ENCODE data around the gene LNPEP.

Gene LNPEP

DNA sequence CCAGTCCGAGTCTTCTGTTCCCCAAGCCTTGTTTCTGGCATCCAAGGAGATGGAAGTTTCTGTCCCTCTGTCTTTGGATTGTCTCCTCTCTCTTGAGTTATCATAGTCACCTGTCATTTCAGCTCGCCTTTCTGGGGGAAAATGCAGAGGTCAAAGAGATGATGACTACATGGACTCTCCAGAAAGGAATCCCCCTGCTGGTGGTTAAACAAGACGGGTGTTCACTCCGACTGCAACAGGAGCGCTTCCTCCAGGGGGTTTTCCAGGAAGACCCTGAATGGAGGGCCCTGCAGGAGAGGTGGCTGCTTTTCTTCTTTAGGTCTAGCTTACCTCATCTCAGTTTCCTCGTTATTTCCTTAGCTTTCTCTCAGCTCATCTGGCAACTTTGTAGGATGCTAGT, 34.5 kb upstream of the LNPEP start:
- Histone ChIP-seq H3K27me3 (ENCODE audit: control insufficient read depth in 1 of 2, insufficient read depth in 1 of 2, low read length in 2 of 2) (no peaks in the 10 kb centered on the region), H3K9ac (ENCODE audit: low read length) (no peak overlapping the region), H3K27ac (ENCODE audit: low read length, poor library complexity, severe bottlenecking) (no peak overlapping the region), H3K4ac (ENCODE audit: low read depth in 1 of 2, low read length in 2 of 2) (no peak overlapping the region), H3K4me1 (ENCODE audit: control insufficient read depth, insufficient read depth, low read depth, low read length) (no peaks in the 10 kb centered on the region), H2BK15ac (ENCODE audit: low read depth, poor library complexity, severe bottlenecking) (no peak overlapping the region), H2BK5ac (ENCODE audit: low read depth, low read length, poor library complexity, severe bottlenecking) (no peak overlapping the region), H3K23ac (ENCODE audit: low read length in 2 of 2) (no peak overlapping the region), H3K14ac (ENCODE audit: low read length in 2 of 2) (no peak overlapping the region), H2BK12ac (ENCODE audit: low read length in 2 of 2) (no peak overlapping the region), H3K79me1 (replicated peaks; ENCODE audit: low read length, poor library complexity, severe bottlenecking) (no peaks in the 10 kb centered on the region), H3K4me3 (ENCODE audit: insufficient read depth in 1 of 2, low read depth in 1 of 2, low read length in 2 of 2) (no peak overlapping the region), H2AFZ (ENCODE audit: low read depth, low read length) (no peak overlapping the region), H2BK120ac (ENCODE audit: low read depth, low read length) (no peak overlapping the region), H2AK5ac (ENCODE audit: low read length, severe bottlenecking) (no peak overlapping the region), H4K91ac (ENCODE audit: low read length) (no peak overlapping the region), H3K4me2 (ENCODE audit: low read length, poor library complexity, severe bottlenecking) (no peak overlapping the region), H4K8ac (ENCODE audit: low read length) (no peak overlapping the region), H3K18ac (ENCODE audit: low read depth in 1 of 2, low read length in 2 of 2) (no peak overlapping the region), H3K36me3 (ENCODE audit: control insufficient read depth in 1 of 2, insufficient read depth in 2 of 2, low read depth in 1 of 2, low read length in 2 of 2) (peaks cover 3 to 76% of the 10 kb centered on the region in 2 experiments), H3K9me3 (ENCODE audit: control insufficient read depth, low read length) (no peaks in the 10 kb centered on the region)
- WGBS: 80% methylated on average over 5 of the region's 6 CpGs
- no peak for DNase-seq

DNA sequence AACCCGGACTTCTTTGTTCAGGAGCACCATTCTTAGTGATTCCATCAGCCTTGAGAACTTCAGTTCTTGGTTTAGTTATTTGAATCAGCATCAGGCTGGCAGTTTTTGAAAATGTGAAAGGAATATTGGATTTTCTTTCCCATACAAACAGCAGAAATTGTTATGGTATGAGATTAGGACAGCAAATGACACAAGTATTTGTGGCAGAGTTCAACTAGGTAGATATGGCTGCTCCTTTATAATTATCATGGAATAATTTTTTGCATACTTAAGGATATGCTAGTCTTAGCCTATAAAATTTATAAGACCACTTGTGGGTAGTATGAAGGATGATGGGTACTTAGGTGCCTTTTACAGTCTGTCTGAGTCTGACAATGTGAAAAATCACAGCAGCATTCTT, 34.0 kb upstream of the LNPEP start:
- 100% methylated on average over 1 of the region's 1 CpG for WGBS
- H2BK15ac ChIP-seq (ENCODE audit: low read depth, poor library complexity, severe bottlenecking): no peak overlapping the region
- no peak overlapping the region for H2BK5ac ChIP-seq (ENCODE audit: low read depth, low read length, poor library complexity, severe bottlenecking)

DNA sequence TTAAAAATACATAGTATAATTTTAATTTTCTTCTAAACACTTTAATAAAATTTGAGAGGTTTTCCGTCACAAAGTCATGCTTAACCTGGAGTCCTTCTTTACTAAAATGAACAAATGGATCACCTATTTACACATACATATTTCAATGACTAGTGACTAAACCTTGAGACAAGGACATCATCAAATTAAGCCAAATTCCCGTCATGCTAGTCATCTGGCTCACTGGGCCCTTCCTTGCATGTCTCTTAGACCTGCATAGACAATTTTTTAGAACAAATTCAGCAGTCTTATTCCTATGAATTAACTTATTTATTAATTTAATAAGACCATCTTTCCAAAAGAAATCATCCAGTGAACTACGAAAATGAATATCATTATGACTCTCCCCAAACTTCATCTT, 33.0 kb upstream of the LNPEP start:
- H3K4me2 ChIP-seq (ENCODE audit: low read length, poor library complexity, severe bottlenecking): no peak overlapping the region
- H2BK120ac ChIP-seq (ENCODE audit: low read depth, low read length): no peak overlapping the region
- H2BK12ac ChIP-seq (ENCODE audit: low read length in 2 of 2): no peak overlapping the region
- H2BK15ac ChIP-seq (ENCODE audit: low read depth, poor library complexity, severe bottlenecking): no peak overlapping the region
- DNase-seq: no peak
- H3K14ac ChIP-seq (ENCODE audit: low read length in 2 of 2): no peak overlapping the region
- H3K4me1 ChIP-seq (ENCODE audit: control insufficient read depth, insufficient read depth, low read depth, low read length): no peaks in the 10 kb centered on the region
- H3K9ac ChIP-seq (ENCODE audit: low read length): no peak overlapping the region
- no peak overlapping the region for H4K8ac ChIP-seq (ENCODE audit: low read length)
- no peaks in the 10 kb centered on the region for H3K79me1 ChIP-seq (replicated peaks; ENCODE audit: low read length, poor library complexity, severe bottlenecking)
- no peak overlapping the region for H3K4me3 ChIP-seq (ENCODE audit: insufficient read depth in 1 of 2, low read depth in 1 of 2, low read length in 2 of 2)
- no peak overlapping the region for H2AK5ac ChIP-seq (ENCODE audit: low read length, severe bottlenecking)
- 98% methylated on average over 2 of the region's 3 CpGs for WGBS
- H3K36me3 ChIP-seq (ENCODE audit: control insufficient read depth in 1 of 2, insufficient read depth in 2 of 2, low read depth in 1 of 2, low read length in 2 of 2): peaks cover 1 to 63% of the 10 kb centered on the region in 2 experiments
- H3K4ac ChIP-seq (ENCODE audit: low read depth in 1 of 2, low read length in 2 of 2): no peak overlapping the region
- no peak overlapping the region for H4K91ac ChIP-seq (ENCODE audit: low read length)
- H3K18ac ChIP-seq (ENCODE audit: low read depth in 1 of 2, low read length in 2 of 2): no peak overlapping the region
- H3K9me3 ChIP-seq (ENCODE audit: control insufficient read depth, low read length): no peaks in the 10 kb centered on the region
- H3K27me3 ChIP-seq (ENCODE audit: control insufficient read depth in 1 of 2, insufficient read depth in 1 of 2, low read length in 2 of 2): no peaks in the 10 kb centered on the region
- no peak overlapping the region for H3K23ac ChIP-seq (ENCODE audit: low read length in 2 of 2)
- no peak overlapping the region for H3K27ac ChIP-seq (ENCODE audit: low read length, poor library complexity, severe bottlenecking)
- H2AFZ ChIP-seq (ENCODE audit: low read depth, low read length): no peak overlapping the region
- no peak overlapping the region for H2BK5ac ChIP-seq (ENCODE audit: low read depth, low read length, poor library complexity, severe bottlenecking)

More for the DNA sequence above, 34.0 kb upstream of the LNPEP start:
- H3K4ac ChIP-seq (ENCODE audit: low read depth in 1 of 2, low read length in 2 of 2): no peak overlapping the region
- H3K23ac ChIP-seq (ENCODE audit: low read length in 2 of 2): no peak overlapping the region
- no peaks in the 10 kb centered on the region for H3K4me1 ChIP-seq (ENCODE audit: control insufficient read depth, insufficient read depth, low read depth, low read length)
- H3K27me3 ChIP-seq (ENCODE audit: control insufficient read depth in 1 of 2, insufficient read depth in 1 of 2, low read length in 2 of 2): no peaks in the 10 kb centered on the region
- H2BK12ac ChIP-seq (ENCODE audit: low read length in 2 of 2): no peak overlapping the region
- no peak overlapping the region for H3K27ac ChIP-seq (ENCODE audit: low read length, poor library complexity, severe bottlenecking)
- no peak overlapping the region for H3K4me2 ChIP-seq (ENCODE audit: low read length, poor library complexity, severe bottlenecking)
- H2BK120ac ChIP-seq (ENCODE audit: low read depth, low read length): no peak overlapping the region
- H3K4me3 ChIP-seq (ENCODE audit: insufficient read depth in 1 of 2, low read depth in 1 of 2, low read length in 2 of 2): no peak overlapping the region
- no peak for DNase-seq
- no peaks in the 10 kb centered on the region for H3K79me1 ChIP-seq (replicated peaks; ENCODE audit: low read length, poor library complexity, severe bottlenecking)
- H2AK5ac ChIP-seq (ENCODE audit: low read length, severe bottlenecking): no peak overlapping the region
- H3K14ac ChIP-seq (ENCODE audit: low read length in 2 of 2): no peak overlapping the region
- no peaks in the 10 kb centered on the region for H3K9me3 ChIP-seq (ENCODE audit: control insufficient read depth, low read length)
- no peak overlapping the region for H3K18ac ChIP-seq (ENCODE audit: low read depth in 1 of 2, low read length in 2 of 2)
- no peak overlapping the region for H4K8ac ChIP-seq (ENCODE audit: low read length)
- no peak overlapping the region for H2AFZ ChIP-seq (ENCODE audit: low read depth, low read length)
- no peak overlapping the region for H3K9ac ChIP-seq (ENCODE audit: low read length)
- H3K36me3 ChIP-seq (ENCODE audit: control insufficient read depth in 1 of 2, insufficient read depth in 2 of 2, low read depth in 1 of 2, low read length in 2 of 2): peaks cover 3 to 72% of the 10 kb centered on the region in 2 experiments
- H4K91ac ChIP-seq (ENCODE audit: low read length): no peak overlapping the region

DNA sequence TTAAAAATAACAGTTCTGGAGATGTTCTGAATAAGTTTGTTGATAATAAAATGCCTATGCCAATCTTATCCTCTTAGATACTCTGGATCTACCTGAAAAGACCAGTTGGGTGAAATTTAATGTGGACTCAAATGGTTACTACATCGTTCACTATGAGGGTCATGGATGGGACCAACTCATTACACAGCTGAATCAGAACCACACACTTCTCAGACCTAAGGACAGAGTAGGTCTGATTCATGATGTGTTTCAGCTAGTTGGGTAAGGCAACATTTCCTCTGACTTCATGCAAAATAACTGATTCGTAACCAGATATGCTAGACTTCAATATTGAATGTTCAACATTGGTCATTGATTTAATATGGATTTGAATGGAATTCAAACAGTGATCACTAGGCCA, 32.6 kb upstream of the LNPEP start:
- no peaks in the 10 kb centered on the region for H3K4me1 ChIP-seq (ENCODE audit: control insufficient read depth, insufficient read depth, low read depth, low read length)
- no peak overlapping the region for H2BK5ac ChIP-seq (ENCODE audit: low read depth, low read length, poor library complexity, severe bottlenecking)
- no peak overlapping the region for H3K4ac ChIP-seq (ENCODE audit: low read depth in 1 of 2, low read length in 2 of 2)

More for the DNA sequence above, 32.6 kb upstream of the LNPEP start:
- Histone ChIP-seq H3K9me3 (ENCODE audit: control insufficient read depth, low read length) (no peaks in the 10 kb centered on the region), H2BK12ac (ENCODE audit: low read length in 2 of 2) (no peak overlapping the region), H3K27me3 (ENCODE audit: control insufficient read depth in 1 of 2, insufficient read depth in 1 of 2, low read length in 2 of 2) (no peaks in the 10 kb centered on the region), H3K23ac (ENCODE audit: low read length in 2 of 2) (no peak overlapping the region), H3K4me3 (ENCODE audit: insufficient read depth in 1 of 2, low read depth in 1 of 2, low read length in 2 of 2) (no peak overlapping the region), H2BK120ac (ENCODE audit: low read depth, low read length) (no peak overlapping the region), H3K36me3 (ENCODE audit: control insufficient read depth in 1 of 2, insufficient read depth in 2 of 2, low read depth in 1 of 2, low read length in 2 of 2) (peaks cover 0 to 65% of the 10 kb centered on the region in 2 experiments), H3K14ac (ENCODE audit: low read length in 2 of 2) (no peak overlapping the region), H4K91ac (ENCODE audit: low read length) (no peak overlapping the region), H3K18ac (ENCODE audit: low read depth in 1 of 2, low read length in 2 of 2) (no peak overlapping the region), H3K79me1 (replicated peaks; ENCODE audit: low read length, poor library complexity, severe bottlenecking) (no peaks in the 10 kb centered on the region), H3K27ac (ENCODE audit: low read length, poor library complexity, severe bottlenecking) (no peak overlapping the region), H2AK5ac (ENCODE audit: low read length, severe bottlenecking) (no peak overlapping the region), H3K4me2 (ENCODE audit: low read length, poor library complexity, severe bottlenecking) (no peak overlapping the region), H4K8ac (ENCODE audit: low read length) (no peak overlapping the region), H2BK15ac (ENCODE audit: low read depth, poor library complexity, severe bottlenecking) (no peak overlapping the region), H2AFZ (ENCODE audit: low read depth, low read length) (no peak overlapping the region), H3K9ac (ENCODE audit: low read length) (no peak overlapping the region)
- DNase-seq: no peak
- 100% methylated on average over 1 of the region's 2 CpGs for WGBS

All from mesenchymal stem cell (in vitro differentiated cells and primary cell).